Fibroblast of lung (primary cell): ENCODE measurements around the gene NKX2-1.

Experiments used
- CTCF ChIP-seq, 2 donors: IDR thresholded peaks in 1 of 2; conservative IDR thresholded peaks in 1 of 2; 1 replicate in 1 of 2; 2 replicates in 1 of 2; pipeline ENCODE4 v1.5.1; 2011 to 2012; ENCODE audit warnings: low read length in 2 of 2, control low read depth in 1 of 2, inconsistent platforms in 1 of 2, low read depth in 1 of 2, mild to moderate bottlenecking in 1 of 2
- EZH2 ChIP-seq: IDR thresholded peaks from 2 replicates; pipeline ENCODE4 v1.5.1; 2012; ENCODE audit warnings: low read length, control low read depth, mild to moderate bottlenecking; ENCODE audit errors: missing control alignments

DNA sequence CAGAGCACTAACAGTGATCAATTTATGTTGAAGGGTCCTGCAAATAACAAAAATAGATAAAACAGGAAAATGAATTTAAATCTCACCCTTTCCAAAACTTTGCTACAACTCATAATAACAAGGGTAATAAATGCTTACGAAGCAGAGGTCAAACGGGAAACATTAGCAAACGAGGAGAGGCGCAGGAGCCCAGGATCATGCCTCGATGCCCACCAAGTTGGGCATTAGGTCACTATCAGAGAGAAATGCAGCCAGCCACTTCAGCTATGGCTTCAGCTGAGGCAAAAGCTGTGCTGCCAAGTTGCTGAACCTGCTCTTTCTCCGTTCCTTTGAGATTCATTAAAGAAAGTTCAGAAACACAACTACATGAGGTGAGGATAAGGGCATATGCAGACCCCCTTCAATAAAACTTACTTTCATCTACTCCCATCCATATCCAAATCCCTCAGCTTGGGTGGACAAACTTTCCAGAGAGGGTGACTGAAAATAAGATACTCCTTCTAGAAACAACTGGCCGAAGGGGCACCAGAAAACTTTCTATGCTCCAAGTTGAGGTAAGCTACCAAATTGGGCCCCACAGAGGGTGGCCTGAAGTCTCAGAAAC is 7.9 kb downstream of the NKX2-1 start:
- TF ChIP-seq CTCF (conservative IDR thresholded peaks at IDR 0.05 in 1 of 2, IDR thresholded peaks at IDR 0.05 in 1 of 2; ENCODE audit: low read depth in 1 of 2, low read length in 2 of 2) = no peak
- TF ChIP-seq EZH2 = peak; percentile 8
